Mucosa of descending colon (tissue), 3 donors: Measurements from ENCODE around the gene ACOXL. TPM values are rescaled to one million over a fixed set of nuclear protein-coding genes. Genes with fewer than 3 reads are reported as not detected.

Experiments used
- ATAC-seq: fragments of 200-7000 bp; cut with Tn5 transposase; one replicate; pipeline ENCODE4 v1.9.1; 2020; ENCODE audit warnings: mild to moderate bottlenecking, moderate library complexity
- DNase-seq, 3 donors: peaks; one replicate each; pipeline ENCODE4 v3.0.0-alpha.2; 2020
- H3K36me3 ChIP-seq: fragments of 200-600 bp; one replicate; pipeline ENCODE4 v1.8.0; 2021; ENCODE audit warnings: low read depth, mild to moderate bottlenecking
- H3K4me1 ChIP-seq: fragments of 200-600 bp; one replicate; pipeline ENCODE4 v1.8.0; 2021; ENCODE audit warnings: low read depth, mild to moderate bottlenecking
- H3K4me3 ChIP-seq: fragments of 200-600 bp; one replicate; pipeline ENCODE4 v1.8.0; 2021; ENCODE audit warnings: mild to moderate bottlenecking
- H3K9me3 ChIP-seq: fragments of 200-600 bp; one replicate; pipeline ENCODE4 v1.8.0; 2021; ENCODE audit warnings: mild to moderate bottlenecking
- CTCF ChIP-seq: fragments of 200-600 bp; IDR thresholded peaks from one replicate; pipeline ENCODE4 v1.8.0; 2022; ENCODE audit warnings: antibody characterized with exemption, mild to moderate bottlenecking
- intact Hi-C, 2 donors: fragments of 100-400 bp; cut with DNase I in 1 of 2; cut with micrococcal nuclease in 1 of 2; formaldehyde crosslinking; loops; one replicate each; pipeline versions ENCODE4 v1.11.0 to v1.11.1; 2022; cut with DNase I, micrococcal nuclease
- total RNA-seq, 3 donors: library from RNA; stranded (reverse); fragmentation: NEBNext Ultra II Directional in 2 of 3; extraction: Animal tissue kit (Norgen Biotek cat#: 25700) in 2 of 3; gene quantifications; one replicate each; pipeline versions ENCODE4 v1.2.1 to v1.2.4, GENCODE V29; 2021 to 2023
- donor health status: DM: no; HTN: no; CAD: no; lungs with moderate emphysema.
- donor health status: DM: no; HTN: no; CAD: no.
- donor health status: DM: no; HTN: yes; CAD: no.

Gene ACOXL
- total RNA-seq, 3 donors from 2014 or later, result 0.51 to 1.2 (median 0.87) TPM

DNA sequence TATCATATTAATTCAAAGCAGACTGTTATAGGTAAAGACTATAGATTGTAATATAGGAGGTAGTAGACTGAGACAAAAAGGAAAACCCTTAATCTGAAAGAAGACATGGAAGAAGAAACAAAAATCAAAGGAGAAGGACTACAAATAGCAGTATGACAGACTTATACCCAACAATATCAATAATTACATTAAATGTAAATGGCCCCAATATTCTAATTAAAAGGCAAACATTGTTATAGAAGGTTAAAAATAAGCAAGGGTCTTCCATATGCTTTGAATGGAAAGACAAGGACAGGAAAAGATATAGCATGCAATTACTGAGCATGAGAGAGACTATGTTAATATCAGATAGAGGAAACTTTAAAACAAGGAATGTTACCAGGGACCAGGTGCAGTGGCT lies 278.8 kb downstream of the ACOXL start:
- no peak for DNase-seq

DNA sequence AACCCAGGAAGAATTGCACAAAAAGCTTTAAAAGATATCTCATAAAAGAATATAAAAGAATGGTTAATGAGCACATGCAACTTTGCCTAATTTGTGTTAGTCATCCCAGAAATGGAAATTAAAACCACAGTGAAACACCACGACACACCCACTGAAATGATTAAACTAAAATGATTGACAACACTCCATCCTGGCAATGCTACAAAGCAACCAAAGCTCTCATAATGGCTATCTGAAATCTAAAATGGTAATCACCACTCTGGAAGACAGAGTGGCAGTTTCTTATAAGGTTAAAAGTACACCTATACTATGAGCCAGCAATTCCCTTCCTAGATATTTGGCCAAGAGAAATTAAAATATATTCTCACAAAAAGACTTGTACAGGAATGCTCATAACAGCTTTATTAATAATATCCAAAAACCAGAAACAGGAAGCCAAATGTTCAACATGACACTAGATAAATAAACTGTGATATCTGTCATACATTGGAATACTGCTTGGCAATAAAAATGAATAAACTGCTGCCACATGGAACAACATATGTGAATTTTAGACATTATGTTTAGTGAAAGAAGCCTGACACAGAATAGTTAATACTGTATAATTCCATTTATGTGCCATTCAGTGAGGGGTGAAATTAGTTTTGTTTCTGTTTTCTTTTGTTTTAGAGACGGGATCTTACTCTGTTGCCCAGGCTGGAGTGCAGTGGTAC lies 283.1 kb downstream of the ACOXL start:
- DNase-seq (peak in 1 of 3 donors; percentile 50), ATAC-seq (peak; percentile 85)

More for the DNA sequence above, 278.8 kb downstream of the ACOXL start:
- no peak for ATAC-seq
- H3K4me1 ChIP-seq, result peaks cover 8% of the 10 kb centered on the region
- no peak for TF ChIP-seq CTCF
- H3K4me3 ChIP-seq, result no peak overlapping the region
- no peaks in the 10 kb centered on the region for H3K36me3 ChIP-seq
- intact Hi-C loops, result no loop called here
- no peaks in the 10 kb centered on the region for H3K9me3 ChIP-seq

GRCh38 chr2:111017034-111017622 lies 284.8 kb downstream of the ACOXL start:
- no peak for ATAC-seq

More for the DNA sequence above, 283.1 kb downstream of the ACOXL start:
- Histone ChIP-seq H3K36me3 (no peaks in the 10 kb centered on the region), H3K4me1 (peaks cover 3% of the 10 kb centered on the region), H3K4me3 (no peak overlapping the region), H3K9me3 (no peaks in the 10 kb centered on the region)
- TF ChIP-seq CTCF, result no peak
- intact Hi-C loops, result no loop called here

GRCh38 chr2:111017909-111018308 lies 285.5 kb downstream of the ACOXL start:
- intact Hi-C loops, result no loop called here
- no peak for TF ChIP-seq CTCF
- H3K4me3 ChIP-seq, result no peak overlapping the region
- no peaks in the 10 kb centered on the region for H3K36me3 ChIP-seq
- DNase-seq (no peak), ATAC-seq (no peak)
- peaks cover 3% of the 10 kb centered on the region for H3K4me1 ChIP-seq
- H3K9me3 ChIP-seq, result no peaks in the 10 kb centered on the region

More at GRCh38 chr2:111017034-111017622, 284.8 kb downstream of the ACOXL start:
- no peaks in the 10 kb centered on the region for H3K9me3 ChIP-seq
- intact Hi-C loops, result no loop called here
- H3K4me3 ChIP-seq, result no peak overlapping the region
- DNase-seq, result no peak
- no peaks in the 10 kb centered on the region for H3K36me3 ChIP-seq
- no peak for TF ChIP-seq CTCF
- peaks cover 3% of the 10 kb centered on the region for H3K4me1 ChIP-seq

- no peaks in the 10 kb centered on the region for H3K36me3 ChIP-seq
- H3K9me3 ChIP-seq, result no peaks in the 10 kb centered on the region
- intact Hi-C loops, result no loop called here
- DNase-seq, result no peak
- H3K4me3 ChIP-seq, result no peak overlapping the region
- no peak for TF ChIP-seq CTCF
- ATAC-seq, result no peak
- peaks cover 6% of the 10 kb centered on the region for H3K4me1 ChIP-seq
Observed at GRCh38 chr2:111019381-111019780, 287.0 kb downstream of the ACOXL start.
